Neural cell (in vitro differentiated cells): ENCODE results near the gene DSC3. TPM values are rescaled to one million over a fixed set of nuclear protein-coding genes. Genes with fewer than 3 reads are reported as not detected.
"Not testable (repeated sequence)": the region's sequence is repeated elsewhere in the genome, so short reads cannot be mapped to it uniquely, and the experiment has no call there.

Experiments
- H2AFZ ChIP-seq: fragments of 200-600, 300-800 bp; sonication (generic), shearing (Covaris generic); 2 replicates; pipeline ENCODE4 v1.6.0; 2014; ENCODE audit warnings: low read depth, mild to moderate bottlenecking, antibody characterized with exemption, low read length, moderate library complexity
- H3F3A ChIP-seq: fragments of 200-600 bp; shearing (Covaris generic); 2 replicates; pipeline ENCODE4 v1.6.1; 2016; ENCODE audit warnings: mild to moderate bottlenecking, moderate library complexity, mixed read lengths, antibody characterized with exemption, low read length; ENCODE audit not compliant: insufficient read depth, poor library complexity, severe bottlenecking
- H3K27ac ChIP-seq: fragments of 200-600, 300-800 bp; sonication (generic), shearing (Covaris generic); 2 replicates; pipeline ENCODE4 v1.5.1; 2014; ENCODE audit warnings: mild to moderate bottlenecking, low read length, moderate library complexity
- H3K27me3 ChIP-seq: fragments of 300-800, 200-600 bp; sonication (generic), shearing (Covaris generic); 2 replicates; pipeline ENCODE4 v1.6.0; 2014; ENCODE audit warnings: mild to moderate bottlenecking, low read depth, low read length, moderate library complexity; ENCODE audit not compliant: insufficient read depth
- H3K36me3 ChIP-seq: fragments of 300-800, 200-600 bp; sonication (generic), shearing (Covaris generic); 2 replicates; pipeline ENCODE4 v1.5.1; 2014; ENCODE audit warnings: mild to moderate bottlenecking, antibody characterized with exemption, low read length, moderate library complexity; ENCODE audit not compliant: insufficient read depth
- H3K4me2 ChIP-seq: fragments of 300-800, 200-600 bp; sonication (generic), shearing (Covaris generic); 2 replicates; pipeline ENCODE4 v1.6.0; 2014; ENCODE audit warnings: mild to moderate bottlenecking, low read length
- H3K4me3 ChIP-seq: fragments of 300-800, 200-600 bp; sonication (generic), shearing (Covaris generic); 2 replicates; pipeline ENCODE4 v1.5.1; 2014; ENCODE audit warnings: mild to moderate bottlenecking, low read length, moderate library complexity
- H3K79me2 ChIP-seq: fragments of 200-600 bp; shearing (Covaris generic); replicated peaks from 2 replicates; pipeline ENCODE4 v1.6.0; 2014; ENCODE audit warnings: mild to moderate bottlenecking, low read length, moderate library complexity; ENCODE audit not compliant: insufficient read depth
- H3K9ac ChIP-seq: fragments of 300-800, 200-600 bp; sonication (generic), shearing (Covaris generic); 2 replicates; pipeline ENCODE4 v1.6.1; 2016; ENCODE audit warnings: mild to moderate bottlenecking, low read length, mixed read lengths
- H3K9me2 ChIP-seq: fragments of 200-600 bp; shearing (Covaris generic); 2 replicates; pipeline ENCODE4 v1.6.1; 2016; ENCODE audit warnings: mild to moderate bottlenecking, low read length, mixed read lengths; ENCODE audit not compliant: insufficient read depth
- H3K9me3 ChIP-seq: fragments of 200-600, 300-800 bp; sonication (generic), shearing (Covaris generic); 2 replicates; pipeline ENCODE4 v1.6.1; 2016; ENCODE audit warnings: mild to moderate bottlenecking, mixed run types, low read length, moderate library complexity, mixed read lengths
- H4K20me1 ChIP-seq: fragments of 200-600 bp; shearing (Covaris generic); 2 replicates; pipeline ENCODE4 v1.6.1; 2016; ENCODE audit warnings: mild to moderate bottlenecking, mixed run types; ENCODE audit not compliant: insufficient read depth
- EP300 ChIP-seq: fragments of 450-650 bp; conservative IDR thresholded peaks from 2 replicates; pipeline ENCODE4 v1.6.1; 2014; ENCODE audit warnings: antibody characterized with exemption, mild to moderate bottlenecking, moderate library complexity; ENCODE audit not compliant: poor library complexity, severe bottlenecking
- EZH2 ChIP-seq: fragments of 200-600, 300-800 bp; shearing (Covaris generic), sonication (generic); IDR thresholded peaks from 2 replicates; pipeline ENCODE4 v1.6.1; 2014; ENCODE audit warnings: antibody characterized with exemption, low read length, borderline replicate concordance, mild to moderate bottlenecking; ENCODE audit not compliant: insufficient read depth, poor library complexity, severe bottlenecking
- MXI1 ChIP-seq: fragments of 450-650 bp; conservative IDR thresholded peaks from 2 replicates; pipeline ENCODE4 v1.6.1; 2014; ENCODE audit warnings: antibody characterized with exemption, mild to moderate bottlenecking; ENCODE audit not compliant: poor library complexity, severe bottlenecking
- POLR2AphosphoS5 ChIP-seq: IDR thresholded peaks from 2 replicates; pipeline ENCODE4 v1.6.1; 2012
- RAD21 ChIP-seq: fragments of 450-650 bp; conservative IDR thresholded peaks from 2 replicates; pipeline ENCODE4 v1.6.1; 2014; ENCODE audit warnings: antibody characterized with exemption, mild to moderate bottlenecking, moderate library complexity
- SMC3 ChIP-seq: fragments of 450-650 bp; conservative IDR thresholded peaks from 2 replicates; pipeline ENCODE4 v1.6.1; 2014; ENCODE audit warnings: antibody characterized with exemption, mild to moderate bottlenecking, moderate library complexity; ENCODE audit not compliant: poor library complexity
- TAF1 ChIP-seq: IDR thresholded peaks from 2 replicates; pipeline ENCODE4 v1.6.1; 2012; ENCODE audit warnings: low read depth
- polyA plus RNA-seq: library from polyadenylated mRNA; depleted of rRNA; stranded (reverse); fragments of >200 nt; gene quantifications from 2 replicates; pipeline ENCODE4 v1.2.3, GENCODE V29; 2014
- TF ChIP-seq, protein P1 (sequence below): fragments of 450-650 bp; IDR thresholded peaks from 2 replicates; pipeline ENCODE4 v1.5.1; 2014; ENCODE audit warnings: antibody characterized with exemption, mild to moderate bottlenecking, moderate library complexity; ENCODE audit not compliant: poor library complexity, severe bottlenecking
- TF ChIP-seq, protein P2 (sequence below): IDR thresholded peaks from 2 replicates; pipeline ENCODE4 v1.6.1; 2012; ENCODE audit warnings: borderline replicate concordance

The DSC3 gene
- polyA plus RNA-seq, 1 donor from 2014 or later, result not detected

DNA sequence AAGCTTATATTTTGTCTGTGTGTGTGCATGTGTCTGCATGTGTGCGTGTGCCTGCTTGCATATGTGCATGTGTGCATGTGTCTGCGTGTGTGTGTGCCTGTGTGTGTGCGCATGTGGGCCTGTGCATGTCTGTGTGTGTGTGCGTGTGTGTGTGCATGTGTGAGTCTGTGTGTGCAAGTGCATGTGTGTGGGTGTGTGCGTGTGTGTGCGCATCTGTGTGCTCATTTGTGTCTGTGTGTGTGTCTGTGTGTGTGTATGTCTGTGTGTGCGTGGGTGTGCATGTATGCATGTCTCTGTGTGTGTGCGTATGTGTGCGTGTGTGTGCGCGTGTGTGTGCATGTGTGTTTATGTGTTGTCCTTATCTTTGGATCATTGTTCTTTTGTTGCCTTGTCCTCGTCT is 56.8 kb downstream of the DSC3 start:
- Histone ChIP-seq H3K27ac (no peak overlapping the region), H3K9me2 (no peaks in the 10 kb centered on the region), H2AFZ (no peak overlapping the region), H3K9ac (no peak overlapping the region), H3F3A (no peaks in the 10 kb centered on the region), H3K4me2 (no peak overlapping the region), H3K4me3 (no peak overlapping the region), H3K79me2 (no peaks in the 10 kb centered on the region), H3K27me3 (no peaks in the 10 kb centered on the region), H3K36me3 (no peaks in the 10 kb centered on the region), H3K9me3 (no peaks in the 10 kb centered on the region), H4K20me1 (no peaks in the 10 kb centered on the region)
- no peak for TF ChIP-seq EZH2
- TF ChIP-seq POLR2AphosphoS5, result no peak
- TF ChIP-seq RAD21, result no peak
- no peak for TF ChIP-seq TAF1
- no peak for TF ChIP-seq MXI1
- TF ChIP-seq, protein P1, sequence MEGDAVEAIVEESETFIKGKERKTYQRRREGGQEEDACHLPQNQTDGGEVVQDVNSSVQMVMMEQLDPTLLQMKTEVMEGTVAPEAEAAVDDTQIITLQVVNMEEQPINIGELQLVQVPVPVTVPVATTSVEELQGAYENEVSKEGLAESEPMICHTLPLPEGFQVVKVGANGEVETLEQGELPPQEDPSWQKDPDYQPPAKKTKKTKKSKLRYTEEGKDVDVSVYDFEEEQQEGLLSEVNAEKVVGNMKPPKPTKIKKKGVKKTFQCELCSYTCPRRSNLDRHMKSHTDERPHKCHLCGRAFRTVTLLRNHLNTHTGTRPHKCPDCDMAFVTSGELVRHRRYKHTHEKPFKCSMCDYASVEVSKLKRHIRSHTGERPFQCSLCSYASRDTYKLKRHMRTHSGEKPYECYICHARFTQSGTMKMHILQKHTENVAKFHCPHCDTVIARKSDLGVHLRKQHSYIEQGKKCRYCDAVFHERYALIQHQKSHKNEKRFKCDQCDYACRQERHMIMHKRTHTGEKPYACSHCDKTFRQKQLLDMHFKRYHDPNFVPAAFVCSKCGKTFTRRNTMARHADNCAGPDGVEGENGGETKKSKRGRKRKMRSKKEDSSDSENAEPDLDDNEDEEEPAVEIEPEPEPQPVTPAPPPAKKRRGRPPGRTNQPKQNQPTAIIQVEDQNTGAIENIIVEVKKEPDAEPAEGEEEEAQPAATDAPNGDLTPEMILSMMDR, result no peak
- TF ChIP-seq EP300, result no peak
- no peak for TF ChIP-seq SMC3
- TF ChIP-seq, protein P2, sequence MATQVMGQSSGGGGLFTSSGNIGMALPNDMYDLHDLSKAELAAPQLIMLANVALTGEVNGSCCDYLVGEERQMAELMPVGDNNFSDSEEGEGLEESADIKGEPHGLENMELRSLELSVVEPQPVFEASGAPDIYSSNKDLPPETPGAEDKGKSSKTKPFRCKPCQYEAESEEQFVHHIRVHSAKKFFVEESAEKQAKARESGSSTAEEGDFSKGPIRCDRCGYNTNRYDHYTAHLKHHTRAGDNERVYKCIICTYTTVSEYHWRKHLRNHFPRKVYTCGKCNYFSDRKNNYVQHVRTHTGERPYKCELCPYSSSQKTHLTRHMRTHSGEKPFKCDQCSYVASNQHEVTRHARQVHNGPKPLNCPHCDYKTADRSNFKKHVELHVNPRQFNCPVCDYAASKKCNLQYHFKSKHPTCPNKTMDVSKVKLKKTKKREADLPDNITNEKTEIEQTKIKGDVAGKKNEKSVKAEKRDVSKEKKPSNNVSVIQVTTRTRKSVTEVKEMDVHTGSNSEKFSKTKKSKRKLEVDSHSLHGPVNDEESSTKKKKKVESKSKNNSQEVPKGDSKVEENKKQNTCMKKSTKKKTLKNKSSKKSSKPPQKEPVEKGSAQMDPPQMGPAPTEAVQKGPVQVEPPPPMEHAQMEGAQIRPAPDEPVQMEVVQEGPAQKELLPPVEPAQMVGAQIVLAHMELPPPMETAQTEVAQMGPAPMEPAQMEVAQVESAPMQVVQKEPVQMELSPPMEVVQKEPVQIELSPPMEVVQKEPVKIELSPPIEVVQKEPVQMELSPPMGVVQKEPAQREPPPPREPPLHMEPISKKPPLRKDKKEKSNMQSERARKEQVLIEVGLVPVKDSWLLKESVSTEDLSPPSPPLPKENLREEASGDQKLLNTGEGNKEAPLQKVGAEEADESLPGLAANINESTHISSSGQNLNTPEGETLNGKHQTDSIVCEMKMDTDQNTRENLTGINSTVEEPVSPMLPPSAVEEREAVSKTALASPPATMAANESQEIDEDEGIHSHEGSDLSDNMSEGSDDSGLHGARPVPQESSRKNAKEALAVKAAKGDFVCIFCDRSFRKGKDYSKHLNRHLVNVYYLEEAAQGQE, result no peak

DNA sequence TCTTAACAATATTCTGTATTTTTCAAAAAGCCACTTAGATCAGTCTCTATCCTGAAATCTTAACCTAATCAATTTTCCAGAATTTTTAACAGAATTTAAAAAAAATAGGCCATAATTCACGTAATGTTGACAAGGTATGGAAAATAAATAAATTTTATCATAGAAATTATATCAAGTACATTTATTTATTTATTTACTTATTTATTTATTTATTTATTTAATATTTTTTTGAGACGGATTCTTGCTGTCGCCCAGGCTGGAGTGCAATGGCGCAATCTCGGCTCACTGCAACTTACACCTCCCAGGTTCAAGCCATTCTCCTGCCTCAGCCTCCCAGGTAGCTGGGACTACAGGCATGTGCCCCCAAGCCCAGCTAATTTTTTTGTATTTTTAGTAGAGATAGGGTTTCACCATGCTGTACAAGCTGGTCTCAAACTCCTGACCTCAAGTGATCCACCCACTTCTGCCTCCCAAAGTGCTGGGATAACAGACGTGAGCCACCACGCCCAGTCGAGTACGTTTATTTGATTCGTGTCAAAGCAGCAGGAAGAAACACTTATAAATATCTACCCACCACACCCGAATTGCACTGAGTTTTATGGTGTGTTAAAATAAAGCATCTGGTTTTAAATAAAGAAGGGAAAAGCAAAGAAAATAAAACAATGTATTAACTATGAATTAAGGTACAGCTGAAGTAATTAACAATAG is 60.1 kb downstream of the DSC3 start:
- H3K27me3 ChIP-seq, result no peaks in the 10 kb centered on the region
- H3F3A ChIP-seq, result no peaks in the 10 kb centered on the region
- no peak overlapping the region for H3K9ac ChIP-seq
- H3K4me3 ChIP-seq, result no peak overlapping the region
- no peak overlapping the region for H2AFZ ChIP-seq
- H3K27ac ChIP-seq, result no peak overlapping the region
- no peaks in the 10 kb centered on the region for H3K9me2 ChIP-seq
- H4K20me1 ChIP-seq, result no peaks in the 10 kb centered on the region
- TF ChIP-seq EZH2, result no peak
- no peak for TF ChIP-seq MXI1
- no peak for TF ChIP-seq TAF1
- H3K79me2 ChIP-seq, result no peaks in the 10 kb centered on the region
- no peaks in the 10 kb centered on the region for H3K36me3 ChIP-seq
- no peak overlapping the region for H3K4me2 ChIP-seq
- H3K9me3 ChIP-seq, result no peaks in the 10 kb centered on the region

DNA sequence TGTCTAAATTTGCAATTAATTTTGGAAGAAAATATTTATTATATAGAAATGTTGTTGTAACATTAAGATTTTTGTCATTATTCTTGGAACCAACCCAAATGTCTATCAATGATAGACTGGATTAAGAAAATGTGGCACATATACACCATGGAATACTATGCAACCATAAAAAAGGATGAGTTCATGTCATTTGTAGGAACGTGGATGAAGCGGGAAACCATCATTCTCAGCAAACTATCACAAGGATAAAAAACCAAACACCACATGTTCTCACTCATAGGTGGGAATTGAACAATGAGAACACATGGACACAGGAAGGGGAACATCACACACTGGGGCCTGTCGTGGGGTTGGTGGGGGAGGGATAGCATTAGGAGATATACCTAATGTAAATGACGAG is 64.5 kb downstream of the DSC3 start:
- not testable (repeated sequence) for H2AFZ ChIP-seq, H3K9ac ChIP-seq, H3K27ac ChIP-seq, H3F3A ChIP-seq, H3K4me3 ChIP-seq, H3K9me2 ChIP-seq, H3K27me3 ChIP-seq, H4K20me1 ChIP-seq, H3K79me2 ChIP-seq, H3K4me2 ChIP-seq, H3K36me3 ChIP-seq, H3K9me3 ChIP-seq
